WTC11 (cell line): ENCODE results near the gene LAMA3.

Experiments used
- CTCF ChIP-seq: fragments of 200-600 bp; IDR thresholded peaks from 2 replicates; pipeline ENCODE4 v1.8.0; 2022; ENCODE audit warnings: antibody characterized with exemption
- FOXP1 ChIP-seq: sonication (generic); formaldehyde crosslinking; IDR thresholded peaks from 2 replicates; pipeline ENCODE4 v1.8.0; 2022; ENCODE audit warnings: missing genetic modification reagents, mild to moderate bottlenecking, moderate library complexity, borderline replicate concordance
- HMGXB4 ChIP-seq: sonication (generic); formaldehyde crosslinking; IDR thresholded peaks from 2 replicates; pipeline ENCODE4 v1.8.1; 2023; ENCODE audit warnings: mild to moderate bottlenecking, moderate library complexity, missing genetic modification reagents
- ZNF121 ChIP-seq: sonication (generic); formaldehyde crosslinking; IDR thresholded peaks from 2 replicates; pipeline ENCODE4 v1.8.0; 2023; ENCODE audit warnings: missing genetic modification reagents
- ZNF138 ChIP-seq: sonication (generic); formaldehyde crosslinking; conservative IDR thresholded peaks from 2 replicates; pipeline ENCODE4 v1.8.1; 2022; ENCODE audit warnings: mild to moderate bottlenecking, moderate library complexity, missing genetic modification reagents
- ZNF423 ChIP-seq: fragments of 250-450 bp; sonication (Bioruptor Pico); IDR thresholded peaks from 2 replicates; pipeline ENCODE4 v2.1.2; 2022; ENCODE audit warnings: mild to moderate bottlenecking, moderate library complexity

- no peak for TF ChIP-seq ZNF121 (CRISPR knock-in tag)
- TF ChIP-seq ZNF423, result no peak
- no peak for TF ChIP-seq CTCF
- TF ChIP-seq ZNF138 (CRISPR knock-in tag), result no peak
- no peak for TF ChIP-seq FOXP1 (CRISPR knock-in tag)
- TF ChIP-seq HMGXB4 (CRISPR knock-in tag), result no peak
Measured at GRCh38 chr18:23675236-23675635, 14.0 kb upstream of the LAMA3 start.
